IMR-90 (cell line): ENCODE results near the gene CERS6. TPM values are rescaled to one million over a fixed set of nuclear protein-coding genes. Genes with fewer than 3 reads are reported as not detected.

ENCODE experiments used
- ATAC-seq: fragments of 200-7000 bp; cut with Tn5 transposase; 2 replicates; pipeline ENCODE4 v1.9.1; 2020; ENCODE audit warnings: low read depth, mild to moderate bottlenecking, moderate library complexity
- BruUV-seq: library from RNA; stranded (reverse); fragments of 400-500 nt; replicated peaks from 2 replicates; lab custom pipeline; 2021; lab: Mats Ljungman, UMichigan
- CTCF ChIA-PET: fragments of 300-600 bp; formaldehyde crosslinking; extraction: SDS; loops from one replicate; lab custom pipeline; 2021; ENCODE audit warnings: antibody characterized with exemption; lab: Yijun Ruan, JAX
- POLR2A ChIA-PET: fragments of 300-600 bp; sonication (Branson Sonifier 250); formaldehyde crosslinking; loops from one replicate; lab custom pipeline; 2022; ENCODE audit warnings: antibody characterized with exemption; ENCODE audit not compliant: unreplicated experiment; lab: Charles Lee
- DNase-seq: peaks from one replicate; pipeline ENCODE4 v3.0.0; 2013
- H2AFZ ChIP-seq: replicated peaks from 2 replicates; pipeline ENCODE3; 2013; ENCODE audit warnings: low read length, mild to moderate bottlenecking; ENCODE audit not compliant: poor library complexity
- H2AK5ac ChIP-seq: 2 replicates; pipeline ENCODE4 v1.6.1; 2013; ENCODE audit warnings: low read depth, low read length, inconsistent platforms
- H2AK9ac ChIP-seq: replicated peaks from 2 replicates; pipeline ENCODE3; 2013; ENCODE audit warnings: mild to moderate bottlenecking, low read depth, low read length, moderate library complexity; ENCODE audit not compliant: poor library complexity
- H2BK120ac ChIP-seq: 2 replicates; pipeline ENCODE4 v1.6.1; 2013; ENCODE audit warnings: low read depth, low read length, inconsistent platforms
- H2BK15ac ChIP-seq: 3 replicates; pipeline ENCODE4 v1.6.1; 2013; ENCODE audit warnings: low read depth, low read length, inconsistent platforms
- H2BK20ac ChIP-seq: 2 replicates; pipeline ENCODE4 v1.6.1; 2013; ENCODE audit warnings: low read depth, mild to moderate bottlenecking, inconsistent platforms, low read length, moderate library complexity
- H2BK5ac ChIP-seq: 2 replicates; pipeline ENCODE4 v1.6.1; 2013; ENCODE audit warnings: mild to moderate bottlenecking, low read depth, low read length, inconsistent platforms; ENCODE audit not compliant: poor library complexity, severe bottlenecking
- H3K14ac ChIP-seq: replicated peaks from 2 replicates; pipeline ENCODE4 v1.6.1; 2013; ENCODE audit warnings: low read depth, low read length, inconsistent platforms
- H3K18ac ChIP-seq: 2 replicates; pipeline ENCODE4 v1.6.1; 2013; ENCODE audit warnings: low read depth, low read length, control low read depth
- H3K23ac ChIP-seq: 2 replicates; pipeline ENCODE4 v1.6.1; 2013; ENCODE audit warnings: low read depth, low read length, inconsistent platforms
- H3K27ac ChIP-seq: 2 replicates; pipeline ENCODE4 v1.5.1; 2013; ENCODE audit warnings: mild to moderate bottlenecking, control low read depth, low read length; ENCODE audit not compliant: insufficient read depth
- H3K27me3 ChIP-seq: 2 replicates; pipeline ENCODE4 v1.6.1; 2013; ENCODE audit warnings: low read length; ENCODE audit not compliant: control insufficient read depth, insufficient read depth
- H3K36me3 ChIP-seq: 2 replicates; pipeline ENCODE4 v1.6.1; 2013; ENCODE audit warnings: low read length, mixed read lengths; ENCODE audit not compliant: control insufficient read depth, insufficient read depth
- H3K4ac ChIP-seq: 2 replicates; pipeline ENCODE4 v1.6.1; 2013; ENCODE audit warnings: low read depth, low read length, inconsistent platforms
- H3K4me1 ChIP-seq: 2 replicates; pipeline ENCODE4 v1.6.1; 2013; ENCODE audit warnings: low read length, mixed read lengths; ENCODE audit not compliant: control insufficient read depth, insufficient read depth
- H3K4me2 ChIP-seq: 2 replicates; pipeline ENCODE4 v1.6.1; 2013; ENCODE audit warnings: low read depth, mild to moderate bottlenecking, control low read depth, low read length, moderate library complexity
- H3K4me3 ChIP-seq: 2 replicates; pipeline ENCODE4 v1.5.1; 2013; ENCODE audit warnings: low read depth, mild to moderate bottlenecking, control low read depth, low read length, moderate library complexity; ENCODE audit not compliant: insufficient read depth
- H3K56ac ChIP-seq: 2 replicates; pipeline ENCODE4 v1.6.1; 2013; ENCODE audit warnings: low read length, inconsistent platforms; ENCODE audit not compliant: insufficient read depth; ENCODE audit errors: extremely low read depth
- H3K79me1 ChIP-seq, 2 experiments: 2 replicates each; pipeline ENCODE4 v1.6.1; 2013; ENCODE audit warnings: low read length in 2 of 2, inconsistent platforms in 1 of 2, low read depth in 1 of 2
- H3K9ac ChIP-seq: 2 replicates; pipeline ENCODE4 v1.6.1; 2013; ENCODE audit warnings: low read depth, low read length, control low read depth
- H3K9me1 ChIP-seq: 2 replicates; pipeline ENCODE4 v1.6.1; 2013; ENCODE audit warnings: low read length, inconsistent platforms; ENCODE audit not compliant: insufficient read depth
- H3K9me3 ChIP-seq: 2 replicates; pipeline ENCODE4 v1.6.1; 2013; ENCODE audit warnings: low read length; ENCODE audit not compliant: control insufficient read depth, insufficient read depth
- H4K20me1 ChIP-seq: 2 replicates; pipeline ENCODE4 v1.6.1; 2013; ENCODE audit warnings: low read length, inconsistent platforms; ENCODE audit not compliant: insufficient read depth
- H4K5ac ChIP-seq: 2 replicates; pipeline ENCODE4 v1.6.1; 2013; ENCODE audit warnings: mild to moderate bottlenecking, low read depth, low read length, control low read depth
- H4K8ac ChIP-seq, 2 experiments: 2 replicates each; pipeline ENCODE4 v1.6.1; 2013; ENCODE audit warnings: low read depth in 2 of 2, low read length in 2 of 2, control low read depth in 1 of 2, inconsistent platforms in 1 of 2
- H4K91ac ChIP-seq: 2 replicates; pipeline ENCODE4 v1.6.1; 2013; ENCODE audit warnings: low read depth, low read length, inconsistent platforms; ENCODE audit not compliant: insufficient read depth
- BHLHE40 ChIP-seq: fragments of 150-350 bp; IDR thresholded peaks from 2 replicates; pipeline ENCODE4 v1.6.1; 2016; ENCODE audit warnings: mild to moderate bottlenecking, low read depth, low read length
- CEBPB ChIP-seq: IDR thresholded peaks from 2 replicates; pipeline ENCODE4 v1.6.1; 2012; ENCODE audit warnings: low read depth, low read length, improper control_type of control experiment
- CHD1 ChIP-seq: IDR thresholded peaks from 2 replicates; pipeline ENCODE4 v1.6.1; 2012; ENCODE audit warnings: low read depth, low read length, improper control_type of control experiment
- CTCF ChIP-seq: conservative IDR thresholded peaks from 2 replicates; pipeline ENCODE4 v1.5.1; 2012; ENCODE audit warnings: mild to moderate bottlenecking, low read depth, low read length, improper control_type of control experiment
- FOS ChIP-seq: fragments of 150-350 bp; IDR thresholded peaks from 2 replicates; pipeline ENCODE4 v1.6.1; 2016; ENCODE audit warnings: low read depth, low read length
- MAFK ChIP-seq: IDR thresholded peaks from 2 replicates; pipeline ENCODE4 v1.6.1; 2012; ENCODE audit warnings: low read depth, low read length, improper control_type of control experiment
- MXI1 ChIP-seq: IDR thresholded peaks from 2 replicates; pipeline ENCODE4 v1.6.1; 2012; ENCODE audit warnings: low read depth, mild to moderate bottlenecking, low read length, moderate library complexity, borderline replicate concordance
- NFE2L2 ChIP-seq: fragments of 150-350 bp; IDR thresholded peaks from 2 replicates; pipeline ENCODE4 v1.6.1; 2016; ENCODE audit warnings: low read depth, mild to moderate bottlenecking, low read length
- POLR2A ChIP-seq: IDR thresholded peaks from 2 replicates; pipeline ENCODE4 v1.6.1; 2012; ENCODE audit warnings: mild to moderate bottlenecking, low read depth, low read length
- RCOR1 ChIP-seq: IDR thresholded peaks from 2 replicates; pipeline ENCODE4 v1.6.1; 2012; ENCODE audit warnings: mild to moderate bottlenecking, low read length, improper control_type of control experiment; ENCODE audit not compliant: insufficient replicate concordance
- RFX5 ChIP-seq: IDR thresholded peaks from 2 replicates; pipeline ENCODE4 v1.8.0; 2012; ENCODE audit warnings: low read depth, mild to moderate bottlenecking, low read length, moderate library complexity
- USF2 ChIP-seq: fragments of 150-350 bp; IDR thresholded peaks from 2 replicates; pipeline ENCODE4 v1.6.1; 2017; ENCODE audit warnings: mild to moderate bottlenecking, antibody characterized with exemption, low read length, low read depth
- WGBS, 2 experiments: methylation state at CpG; one replicate each; pipeline versions ENCODE4 v1.1.5 to v1.1.7; 2013; ENCODE audit warnings: missing lambda C conversion rate in 2 of 2; ENCODE audit not compliant: insufficient read length in 1 of 2; ENCODE audit errors: extremely low coverage in 2 of 2; 5-methylcytosine and 5-hydroxymethylcytosine counted together
- dilution Hi-C: fragments of 300-500 bp; cut with HindIII; formaldehyde crosslinking; loops from one replicate; pipeline ENCODE4 v1.14.3; 2018; ENCODE audit warnings: low sequenced_read_pairs; ENCODE audit not compliant: unreplicated experiment
- in situ Hi-C: fragments of 300-500 bp; cut with MboI; formaldehyde crosslinking; loops from 3 replicates; pipeline ENCODE4 v1.14.3; 2019; ENCODE audit warnings: low sequenced_read_pairs, inconsistent platforms, mixed read lengths
- intact Hi-C: fragments of 100-400 bp; cut with micrococcal nuclease; formaldehyde crosslinking; loops from 2 replicates; pipeline ENCODE4 v1.10.0; 2022
- polyA plus RNA-seq, 3 experiments: library from polyadenylated mRNA; depleted of rRNA; stranded (reverse); fragments of >200 nt; gene quantifications; 2 replicates each; pipeline ENCODE4 v1.2.3, GENCODE V29; 2012; ENCODE audit warnings: low replicate concordance in 1 of 3
- total RNA-seq: library from RNA; depleted of rRNA; stranded (reverse); fragments of >200 nt; gene quantifications from 2 replicates; pipeline ENCODE4 v1.2.3, GENCODE V29; 2012

CERS6 gene
- total and polyA plus RNA-seq, 2 of the 4 experiments (the other 2 are of a cell fraction), result 2.1 to 5.7 TPM

- Histone ChIP-seq H4K20me1 (no peaks in the 10 kb centered on the region), H3K4ac (no peak overlapping the region), H3K9me3 (no peaks in the 10 kb centered on the region), H2AFZ (no peak overlapping the region), H3K18ac (no peak overlapping the region), H4K5ac (no peak overlapping the region), H3K79me1 (0 out of 4 replicates have a peak, but pooled peaks cover 0 to 4% of the 10 kb centered on the region in 2 experiments), H2AK9ac (no peak overlapping the region), H3K9me1 (no peaks in the 10 kb centered on the region), H2BK120ac (no peak overlapping the region), H3K14ac (no peak overlapping the region), H2BK20ac (no peak overlapping the region), H3K27me3 (no peaks in the 10 kb centered on the region), H2BK5ac (no peak overlapping the region), H2AK5ac (no peak overlapping the region), H3K27ac (no peak overlapping the region), H2BK15ac (no peak overlapping the region), H3K36me3 (no peaks in the 10 kb centered on the region), H3K23ac (no peak overlapping the region), H3K4me3 (no peak overlapping the region), H3K4me2 (no peak overlapping the region), H3K4me1 (no peaks in the 10 kb centered on the region), H3K9ac (no peak overlapping the region), H3K56ac (no peak overlapping the region), H4K91ac (no peak overlapping the region), H4K8ac (no peak overlapping the region)
- intact Hi-C loops, result no loop called here
- ATAC-seq (no peak), DNase-seq (no peak)
- CTCF ChIA-PET, result no interaction called here
- TF ChIP-seq RFX5 (no peak), NFE2L2 (no peak), CEBPB (no peak), BHLHE40 (no peak), RCOR1 (no peak), CHD1 (no peak), USF2 (no peak), CTCF (no peak), FOS (no peak), MAFK (no peak), POLR2A (no peak), MXI1 (no peak)
- POLR2A ChIA-PET, result no interaction called here
- WGBS, 2 experiments, result 83% methylated on average over 1 of the region's 5 CpGs; no CpG with 5 or more reads in 1 of the 2 experiments
- dilution Hi-C loops, result no loop called here
- in situ Hi-C loops, result no loop called here
- BruUV-seq, result no TSS peak
Observed at GRCh38 chr2:168589236-168590211, 133.5 kb downstream of the CERS6 start.
